Amygdala (tissue), 56 donors: Measurements from ENCODE around the gene MSX1.

Experiments used
- DNase-seq, 56 donors: peaks; one replicate each; lab custom pipeline; 2025; lab: John Stamatoyannopoulos, UW

MSX1 gene

DNA sequence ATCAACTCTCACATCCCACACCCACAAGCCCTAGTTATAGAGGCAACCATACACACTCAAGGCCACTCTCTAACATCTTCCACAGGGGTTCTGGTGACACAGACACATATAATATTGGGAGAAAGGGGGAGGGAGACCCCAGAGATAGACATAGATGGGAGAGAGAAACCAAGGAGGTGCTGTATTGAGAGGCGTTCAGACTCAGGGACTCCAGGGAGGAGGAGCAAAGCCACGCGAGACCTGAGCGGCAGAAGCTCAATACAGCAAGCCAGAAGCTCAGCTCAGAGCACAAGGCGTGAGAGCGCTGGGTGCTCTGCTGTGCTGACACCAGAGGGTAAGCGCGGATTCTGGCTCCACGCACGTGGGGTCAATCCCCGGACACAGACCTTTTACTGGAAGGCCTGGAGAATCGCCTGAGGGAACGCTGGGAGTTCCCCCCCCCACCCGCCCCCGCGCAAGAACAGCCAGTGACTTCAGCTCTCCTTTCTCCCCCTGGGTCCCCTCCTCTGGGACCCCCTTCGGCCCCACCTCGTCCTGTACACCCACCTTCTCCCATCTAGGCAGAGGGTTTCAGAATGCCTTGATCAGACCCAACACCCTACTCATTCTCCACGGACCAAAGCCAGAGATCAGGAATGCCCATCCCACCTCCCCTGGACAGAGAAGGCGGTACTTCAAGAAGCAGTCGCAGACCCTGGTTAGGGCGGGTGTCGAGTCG is 8.7 kb downstream of the MSX1 start:
- DNase-seq = no peak

DNA sequence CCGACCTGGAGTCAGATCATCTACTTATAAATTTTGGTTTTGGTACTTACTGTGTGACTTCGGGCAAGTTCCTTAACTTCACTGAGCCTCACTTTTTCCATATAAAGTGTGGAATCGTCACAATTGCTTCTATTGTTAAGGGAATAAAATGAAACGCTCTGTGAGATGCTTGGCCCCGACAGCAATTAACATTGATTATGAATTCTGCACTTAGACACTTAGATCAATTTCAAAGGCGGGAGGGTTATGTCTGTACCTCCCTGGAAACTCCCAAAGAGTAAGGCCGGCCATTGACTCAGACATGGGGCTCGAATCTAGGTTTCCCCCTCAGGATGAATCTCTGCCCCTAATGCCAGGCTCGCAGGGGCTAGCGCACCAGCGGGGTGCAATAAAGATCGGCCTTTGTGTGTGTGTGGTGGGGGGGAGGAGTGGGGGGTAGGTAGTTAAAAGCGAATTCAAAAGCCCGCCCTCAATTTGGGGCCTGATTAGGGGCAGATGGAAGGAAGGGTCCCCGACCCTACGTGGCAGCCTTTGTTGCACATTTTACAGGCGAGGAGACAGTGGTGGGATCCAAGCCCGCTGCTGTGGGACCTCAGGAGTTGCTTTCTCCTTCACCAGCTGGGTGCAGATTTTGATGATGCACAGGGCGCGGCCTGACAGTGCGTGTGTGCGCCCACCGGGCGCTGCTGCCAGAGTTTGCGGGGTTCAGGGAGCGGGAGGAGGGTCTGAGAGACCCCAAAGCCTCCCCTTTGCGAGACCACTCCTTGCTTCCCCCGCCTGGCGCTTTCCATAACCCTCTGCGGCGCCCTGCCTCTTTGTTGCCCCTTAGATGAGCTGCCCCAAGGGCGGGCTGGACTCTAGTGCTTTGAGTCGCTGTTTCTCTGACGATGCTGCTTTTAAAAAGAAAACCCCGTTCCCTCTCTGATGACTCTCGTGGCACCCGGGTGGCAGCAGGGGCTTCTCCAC is 9.6 kb downstream of the MSX1 start:
- DNase-seq = no peak

DNA sequence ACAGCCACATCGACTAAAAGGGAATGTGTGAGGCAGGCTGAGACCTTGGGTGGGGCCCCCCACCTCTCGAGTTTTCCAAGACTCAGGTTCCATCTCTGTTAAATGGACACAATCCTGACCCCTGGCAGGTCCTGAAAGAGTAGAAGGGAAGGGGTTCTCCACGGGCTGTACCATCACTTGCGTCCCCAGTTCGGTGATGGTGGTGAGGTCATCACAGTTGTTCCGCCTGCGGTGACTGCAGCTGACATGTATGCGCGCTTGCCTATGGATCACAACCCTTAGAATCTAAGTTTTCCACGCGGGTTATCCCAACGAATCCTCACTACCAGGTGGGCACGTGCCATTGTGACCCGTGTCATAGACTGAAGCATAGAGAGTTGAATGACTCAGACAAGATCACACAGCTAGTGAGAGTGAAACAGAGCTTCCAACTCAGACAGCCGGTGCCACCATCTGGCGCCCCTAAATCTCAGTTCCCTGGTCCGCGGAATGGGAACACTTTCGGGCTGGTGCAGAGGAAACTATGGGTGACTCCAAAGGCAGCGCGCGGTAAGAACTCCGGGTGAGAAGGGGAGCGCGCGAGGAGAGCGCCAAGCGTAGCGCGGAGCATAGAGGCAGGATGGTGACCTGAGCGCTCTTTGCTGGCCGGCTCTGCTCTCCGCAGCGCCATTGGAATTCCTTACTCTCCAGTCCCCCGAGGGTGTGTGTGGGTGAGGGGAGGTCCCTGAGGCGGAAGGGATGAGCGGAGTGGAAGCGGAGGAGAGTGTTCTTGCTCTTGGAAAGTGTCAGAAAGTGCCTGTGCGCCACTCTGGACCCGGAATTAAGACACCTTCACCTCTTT is 10.5 kb downstream of the MSX1 start:
- DNase-seq = no peak

DNA sequence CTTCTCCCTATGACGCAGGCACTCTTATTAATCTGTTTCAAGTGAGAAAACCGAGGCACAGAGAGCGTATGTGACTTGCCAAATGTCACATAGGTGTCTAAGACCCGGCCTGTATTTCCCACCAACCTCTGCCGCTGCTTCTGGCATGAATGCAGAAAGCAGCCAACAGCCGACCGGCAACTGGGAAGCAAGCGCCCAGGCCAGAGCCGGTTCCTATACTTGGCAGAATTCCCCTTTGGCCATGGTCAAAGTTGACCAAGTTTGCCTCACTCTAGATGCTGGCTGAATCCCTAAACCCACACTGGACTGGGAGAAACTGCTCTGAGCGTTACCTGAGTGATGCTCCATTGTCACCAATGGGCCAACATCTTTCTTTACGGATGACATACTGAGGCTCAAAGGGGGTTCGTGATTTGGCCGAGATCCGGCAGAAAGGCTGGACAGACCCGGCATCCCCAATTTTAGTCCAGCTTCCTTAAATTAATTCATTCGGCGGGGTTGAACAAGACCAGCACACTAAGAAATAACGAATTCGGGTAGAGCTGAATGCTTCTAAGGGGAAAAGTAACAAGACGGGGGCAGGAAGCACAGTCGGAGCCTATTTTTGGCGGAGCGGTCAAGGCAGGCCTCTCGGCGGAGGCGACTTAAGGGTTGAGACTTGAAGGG is 11.2 kb downstream of the MSX1 start:
- DNase-seq = no peak

DNA sequence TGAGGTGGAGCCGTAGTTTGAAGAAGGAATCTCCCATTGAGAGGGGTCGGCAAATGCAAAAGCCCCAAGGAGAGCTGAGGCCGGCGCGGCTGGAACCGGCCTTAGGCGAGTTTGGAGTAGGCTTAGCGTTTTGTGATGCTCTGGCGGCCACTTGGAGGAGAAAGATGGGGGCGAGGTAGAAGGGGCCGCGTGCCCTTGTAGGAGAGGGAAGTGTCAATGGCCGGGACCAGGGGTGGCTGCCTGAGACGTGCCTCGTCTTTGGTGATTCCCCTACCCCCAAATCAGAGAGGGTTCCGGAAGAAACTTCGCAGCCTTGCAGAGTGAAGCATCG is 11.7 kb downstream of the MSX1 start:
- no peak for DNase-seq

DNA sequence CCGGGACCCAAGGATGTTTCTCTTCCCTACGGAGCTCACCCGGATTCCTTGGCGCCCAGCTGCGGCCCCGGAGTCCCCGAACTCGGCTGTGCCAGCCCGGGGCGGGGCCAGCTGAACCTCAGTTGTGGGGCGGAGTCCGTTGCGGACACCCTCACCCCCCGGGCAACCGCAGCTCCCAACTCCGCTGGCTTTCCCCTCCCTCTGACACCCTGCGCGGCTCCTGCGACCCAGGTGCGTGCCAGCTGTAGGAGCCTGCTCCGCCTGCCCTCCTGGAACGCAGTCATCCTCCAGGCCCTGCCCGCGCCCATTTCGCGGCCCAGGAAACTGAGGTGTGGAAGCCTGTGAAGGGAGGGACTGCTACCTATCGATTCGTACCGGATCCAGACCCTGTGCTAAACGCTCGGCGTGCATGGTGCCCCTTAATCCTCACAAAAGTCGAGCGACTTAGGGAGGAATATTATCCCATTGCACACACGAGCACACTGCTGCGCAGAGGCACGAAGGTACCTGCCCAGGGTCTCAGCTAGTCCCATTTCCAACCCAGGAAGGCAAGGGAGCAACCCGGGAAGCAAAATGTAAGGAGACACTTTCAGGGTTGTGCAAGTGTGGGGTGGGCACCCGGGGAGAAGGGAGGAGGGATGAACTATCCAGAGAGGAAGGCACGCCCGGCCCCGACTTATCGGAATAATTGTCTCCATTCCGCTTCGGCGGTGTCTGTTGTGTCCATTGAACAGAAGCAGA is 12.3 kb downstream of the MSX1 start:
- DNase-seq = no peak

DNA sequence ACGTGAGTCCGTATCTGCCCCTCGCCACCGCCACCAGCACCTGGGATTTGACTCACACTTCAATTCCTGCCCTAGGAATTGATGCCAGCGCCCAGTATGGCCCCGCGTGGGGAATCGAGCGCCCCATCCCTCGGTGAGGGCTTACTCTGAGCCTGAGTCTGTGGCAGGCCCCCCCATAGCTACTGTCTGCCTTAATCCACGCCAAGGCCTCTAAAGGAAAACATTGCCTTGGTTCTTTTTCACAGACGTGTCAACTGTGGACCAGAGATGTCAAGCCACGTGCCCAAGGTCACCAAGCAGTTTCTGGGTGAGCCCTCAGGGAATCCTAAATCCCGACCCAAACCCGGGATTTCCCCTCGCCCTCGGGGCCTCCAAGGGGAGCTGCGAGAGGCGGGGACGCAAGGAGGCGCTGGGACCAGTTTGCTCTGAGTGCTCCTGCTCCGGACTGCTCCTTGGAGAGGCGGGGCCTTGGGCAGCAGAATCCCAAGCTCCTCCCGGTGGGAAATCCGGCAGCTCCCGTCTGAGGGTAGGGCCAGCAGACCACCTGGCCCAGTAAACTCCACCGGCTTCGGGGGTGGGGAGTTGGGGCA is 12.9 kb downstream of the MSX1 start:
- DNase-seq = no peak

DNA sequence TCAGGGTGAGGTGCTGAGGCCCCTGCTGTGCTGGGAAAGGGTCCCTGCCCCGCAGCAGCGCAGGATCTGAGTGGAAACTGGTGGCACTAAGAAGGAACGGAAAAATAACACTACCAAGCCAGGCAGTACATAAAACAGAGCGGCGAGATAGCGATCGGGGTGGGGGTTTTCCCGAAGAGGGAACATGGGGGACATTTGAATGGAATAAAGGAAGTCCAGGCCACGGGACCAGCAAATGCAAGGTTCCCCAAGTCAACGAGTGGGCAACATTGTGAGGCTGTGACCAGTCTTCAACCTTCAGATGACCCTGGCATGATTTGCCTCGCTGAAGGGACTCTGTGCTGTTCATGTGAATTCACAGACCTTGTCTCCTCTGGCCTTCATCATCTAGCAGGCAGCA is 13.7 kb downstream of the MSX1 start:
- DNase-seq = no peak

DNA sequence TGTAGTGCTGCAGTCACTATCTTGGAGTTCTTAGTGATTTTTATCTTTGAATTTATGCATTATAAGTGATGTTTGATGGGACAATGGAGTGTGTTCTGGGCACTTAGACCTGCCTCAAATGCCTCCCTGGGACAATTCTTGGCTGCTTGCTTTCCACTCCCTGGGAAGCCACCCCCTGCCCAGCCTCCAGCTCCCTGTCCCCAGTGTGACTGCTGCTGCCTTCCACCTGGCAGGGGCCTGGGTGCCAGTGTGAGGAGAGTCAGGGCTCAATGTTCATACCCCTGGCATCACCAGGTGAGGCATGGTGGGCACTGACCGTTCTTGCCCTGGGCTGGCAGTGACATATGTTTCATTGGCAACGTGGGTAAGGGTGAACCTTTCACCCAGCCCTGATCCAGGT is 14.8 kb downstream of the MSX1 start:
- DNase-seq = no peak

DNA sequence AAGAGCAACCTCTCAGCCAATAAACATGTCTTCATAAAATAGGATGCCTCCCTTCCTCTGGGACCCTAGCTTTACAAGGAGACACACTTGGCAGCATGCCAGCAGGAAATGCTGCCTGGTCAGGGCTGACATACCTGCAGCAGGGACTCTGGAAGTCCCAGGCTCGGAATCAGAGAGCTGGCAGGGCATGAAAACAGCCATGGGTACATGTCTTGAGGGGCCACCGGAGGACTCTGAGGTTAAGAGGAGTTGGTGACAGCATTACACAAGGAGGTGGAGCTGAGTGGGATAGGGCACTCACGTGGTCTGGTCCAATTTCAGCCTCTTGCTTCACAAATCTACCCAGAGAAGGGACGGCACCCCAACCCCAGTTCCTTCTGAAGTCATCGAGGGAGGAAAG is 15.7 kb downstream of the MSX1 start:
- no peak for DNase-seq

DNA sequence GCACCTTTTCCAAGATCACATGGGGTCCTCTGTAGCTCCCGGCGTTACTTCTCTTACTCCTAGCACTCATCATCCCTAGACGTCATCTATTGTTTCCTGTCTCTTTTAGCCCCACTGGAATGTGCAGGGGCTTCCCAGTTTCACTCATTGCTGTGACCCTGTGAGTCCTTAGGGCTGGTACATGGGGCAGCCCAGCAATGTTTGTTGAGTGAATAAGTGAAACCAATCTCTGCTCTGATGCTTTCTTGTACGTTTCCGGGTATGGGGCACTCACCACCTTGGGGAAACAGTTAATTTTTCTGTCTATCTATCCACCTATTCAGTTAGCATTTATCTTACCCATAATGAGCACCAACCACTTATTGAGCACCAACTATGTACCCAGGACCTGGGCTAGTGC is 16.1 kb downstream of the MSX1 start:
- no peak for DNase-seq

DNA sequence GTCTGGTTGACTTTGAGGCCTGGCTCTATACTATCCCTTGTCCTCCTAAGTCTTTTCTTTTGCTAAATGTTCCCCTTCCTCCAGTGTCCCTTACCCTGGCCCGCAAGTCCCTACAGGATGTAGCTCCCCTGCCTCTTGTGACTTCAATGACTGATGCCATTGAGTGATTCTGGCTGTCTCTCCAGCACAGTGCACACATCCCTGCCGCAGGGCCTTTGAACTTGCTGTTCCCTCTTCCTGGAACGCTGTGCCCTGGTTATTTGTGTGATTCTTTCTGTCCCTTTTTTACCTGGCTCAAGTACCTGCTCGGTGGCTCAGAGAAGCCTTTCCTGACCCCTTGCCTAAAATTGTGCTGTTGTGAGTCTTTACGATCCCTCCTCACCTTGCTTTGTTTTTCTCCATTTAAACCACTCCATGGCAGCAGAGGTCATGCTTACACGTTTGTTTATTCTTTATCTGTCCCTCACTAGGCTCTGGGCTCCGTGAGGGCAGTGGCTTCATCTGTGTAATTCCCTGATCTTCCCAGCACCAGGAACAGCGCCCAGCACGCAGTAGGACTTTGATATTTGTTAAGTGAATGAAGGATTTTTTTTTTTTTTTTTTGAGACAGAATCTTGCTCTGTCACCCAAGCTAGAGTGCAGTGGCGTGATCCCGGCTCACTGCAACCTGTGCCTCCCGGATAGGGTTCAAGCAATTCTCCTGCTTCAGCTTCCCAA is 17.6 kb downstream of the MSX1 start:
- DNase-seq = no peak

DNA sequence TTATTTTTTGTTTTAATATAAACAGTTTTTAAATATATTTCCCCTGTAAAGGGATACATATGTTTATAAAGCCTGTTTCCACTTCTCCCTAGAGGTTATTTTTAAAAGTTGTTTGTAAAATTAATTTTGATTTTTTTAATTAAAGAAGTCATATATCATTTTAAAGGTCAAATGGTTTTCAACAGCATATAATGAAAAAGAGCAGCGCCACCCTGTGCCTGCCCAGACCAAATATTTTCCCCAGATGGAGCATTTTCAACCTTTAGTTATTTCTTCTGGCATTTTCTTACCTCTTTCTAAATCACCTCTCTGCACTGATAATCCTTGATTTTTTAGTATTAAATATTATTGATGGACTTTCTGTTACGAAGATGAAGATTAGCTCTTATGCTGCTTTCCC is 21.0 kb downstream of the MSX1 start:
- DNase-seq = no peak

DNA sequence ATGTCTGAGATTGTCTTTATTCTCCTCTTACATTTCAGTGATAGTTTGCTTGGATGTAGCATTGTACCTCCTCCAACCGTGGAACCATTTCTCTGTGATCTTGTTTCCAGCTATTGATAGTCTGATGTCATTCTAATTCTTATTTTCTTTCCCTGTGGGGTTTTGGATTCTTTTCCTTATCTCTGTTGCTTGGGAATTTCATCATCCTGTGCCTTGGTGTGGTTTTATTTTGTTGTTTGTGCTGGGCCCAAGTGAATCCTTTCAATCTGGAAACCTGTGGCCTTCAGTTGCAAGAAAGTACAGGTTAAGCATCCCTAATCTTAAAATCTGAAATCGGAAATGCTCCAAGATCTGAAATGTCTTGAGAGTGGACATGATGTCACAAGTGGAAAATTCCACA is 22.0 kb downstream of the MSX1 start:
- DNase-seq = no peak

DNA sequence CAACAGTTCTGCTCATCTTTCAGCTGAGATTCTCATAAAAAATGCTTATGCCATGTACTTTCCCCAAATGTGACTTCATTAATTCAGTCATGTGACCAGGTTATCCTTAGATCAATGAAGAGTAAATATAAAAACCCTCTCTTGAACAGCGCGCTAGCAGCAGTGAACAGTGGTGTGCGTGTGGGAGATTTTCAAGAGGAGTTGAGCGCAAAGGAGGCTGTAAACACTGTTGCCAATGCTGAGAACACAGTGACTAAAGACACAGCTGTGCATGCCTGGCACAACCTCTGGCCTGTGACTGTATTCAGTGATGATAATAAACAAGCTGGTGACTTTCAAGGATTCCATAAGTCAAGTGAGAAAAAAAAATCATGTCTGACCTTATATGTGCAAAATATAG is 25.1 kb downstream of the MSX1 start:
- peak in 1 of 56 donors; percentile 15 for DNase-seq

DNA sequence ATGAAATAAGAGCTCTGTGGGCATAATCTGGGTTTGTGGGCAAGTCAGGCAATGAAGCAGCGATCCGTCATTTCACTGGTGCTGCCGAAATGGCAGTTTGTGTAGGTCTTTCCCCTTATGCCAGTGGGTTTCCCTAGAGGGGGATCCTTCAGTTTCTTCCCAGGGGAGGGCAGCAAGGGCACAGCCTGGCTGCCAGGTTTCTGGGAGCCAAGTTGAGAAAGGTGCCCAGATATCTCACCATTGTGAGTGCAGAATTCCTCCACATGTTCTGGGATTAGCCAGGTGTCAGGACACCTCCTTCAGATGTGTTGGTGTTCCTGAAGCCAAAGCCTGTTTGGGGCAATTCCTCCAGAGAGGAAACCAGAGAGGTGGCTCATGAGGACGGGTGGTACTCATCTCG is 28.0 kb downstream of the MSX1 start:
- DNase-seq = no peak

DNA sequence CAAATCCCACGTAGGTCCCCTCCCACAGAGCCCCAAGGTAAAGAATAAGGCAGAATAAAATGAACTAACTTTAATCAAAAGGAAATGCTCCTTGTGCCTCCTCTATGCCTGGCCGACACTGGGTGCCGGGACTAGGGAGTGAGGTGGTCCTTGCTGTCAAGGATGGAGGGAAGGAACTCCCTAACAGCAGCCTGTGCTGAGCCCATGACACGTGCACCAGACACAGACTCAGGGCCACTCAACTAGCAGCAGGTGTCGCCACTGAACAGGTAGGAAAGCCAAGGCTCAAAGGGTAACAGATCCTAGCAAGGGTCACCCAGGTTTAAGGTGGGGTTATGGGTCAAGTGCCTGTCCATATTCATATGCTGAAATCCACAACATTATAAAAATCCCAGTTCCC is 29.2 kb downstream of the MSX1 start:
- DNase-seq = no peak

DNA sequence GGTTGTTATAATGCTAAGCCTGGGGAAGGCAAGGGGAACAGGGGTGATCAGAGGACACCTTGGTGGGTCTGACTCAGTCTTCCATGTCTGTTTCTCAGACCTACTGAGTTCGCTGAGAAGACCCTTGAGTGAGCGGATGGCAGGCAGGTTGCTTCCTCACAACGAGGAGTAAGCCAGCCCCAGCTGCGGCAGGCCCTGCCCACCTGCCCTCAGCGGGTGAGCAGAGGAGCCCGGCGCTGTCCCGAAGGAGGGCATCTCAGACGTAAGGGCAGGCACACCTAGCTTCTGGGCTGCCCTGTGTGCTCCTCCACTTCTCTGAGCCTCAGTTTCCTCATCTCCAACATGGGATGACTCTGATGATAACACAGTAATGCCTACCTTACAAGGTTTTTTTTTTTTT is 30.3 kb downstream of the MSX1 start:
- no peak for DNase-seq
